Breast epithelium (tissue), 4 donors: ENCODE results near the gene SDHAF1. TPM values are rescaled to one million over a fixed set of nuclear protein-coding genes. Genes with fewer than 3 reads are reported as not detected.

Source experiments
- DNase-seq, 2 donors: peaks; one replicate each; pipeline ENCODE4 v3.0.0-alpha.2; 2019; ENCODE audit warnings: low spot score in 2 of 2
- H3K27ac ChIP-seq, 2 donors: fragments of 200-600 bp; sonication (generic) in 1 of 2; one replicate each; pipeline ENCODE4 v1.5.1; 2016 to 2019; ENCODE audit warnings: mild to moderate bottlenecking in 1 of 2
- H3K27me3 ChIP-seq, 2 donors: fragments of 200-600 bp; sonication (generic) in 1 of 2; one replicate each; pipeline versions ENCODE4 v1.5.1 to v1.6.0; 2017 to 2019; ENCODE audit warnings: control low read depth in 1 of 2, mild to moderate bottlenecking in 1 of 2
- H3K36me3 ChIP-seq: fragments of 200-600 bp; one replicate; pipeline ENCODE4 v1.5.1; 2019
- H3K4me1 ChIP-seq, 2 donors: fragments of 200-600 bp; sonication (generic); one replicate each; pipeline ENCODE4 v1.5.1; 2016 to 2019; ENCODE audit warnings: control low read depth in 1 of 2
- H3K4me3 ChIP-seq, 3 donors: fragments of 200-600 bp; sonication (generic); 1 replicate in 2 of 3; 2 replicates in 1 of 3; pipeline ENCODE4 v1.5.1; 2016 to 2019; ENCODE audit warnings: mild to moderate bottlenecking in 3 of 3, moderate library complexity in 2 of 3
- H3K9me3 ChIP-seq, 2 donors: fragments of 200-600 bp; sonication (generic) in 1 of 2; one replicate each; pipeline ENCODE4 v1.5.1; 2016 to 2019; ENCODE audit warnings: control low read depth in 1 of 2
- CTCF ChIP-seq, 3 donors: fragments of 450-650 bp; IDR thresholded peaks; one replicate each; pipeline ENCODE4 v1.5.1; 2016 to 2017; ENCODE audit warnings: antibody characterized with exemption in 3 of 3, mild to moderate bottlenecking in 3 of 3, moderate library complexity in 3 of 3
- POLR2A ChIP-seq: fragments of 450-650 bp; IDR thresholded peaks from one replicate; pipeline ENCODE4 v1.6.1; 2016; ENCODE audit warnings: antibody characterized with exemption, mild to moderate bottlenecking, moderate library complexity
- POLR2AphosphoS5 ChIP-seq, 3 donors: sonication (generic); formaldehyde crosslinking; IDR thresholded peaks; one replicate each; pipeline ENCODE4 v1.6.1; 2017; ENCODE audit warnings: antibody characterized with exemption in 3 of 3
- intact Hi-C: fragments of 100-400 bp; cut with DNase I; formaldehyde crosslinking; loops from one replicate; pipeline ENCODE4 v1.15.1; 2023; ENCODE audit warnings: low total_unique reads
- total RNA-seq, 3 donors: library from RNA; depleted of rRNA; stranded (reverse); fragments of >200 nt; gene quantifications; one replicate each; pipeline ENCODE4 v1.1.0, GENCODE V29; 2016

SDHAF1 gene
- total RNA-seq, 3 donors from 2014 or later: 47.5 to 58.8 (median 48.8) TPM

- H3K9me3 ChIP-seq: no peaks in the 10 kb centered on the region
- H3K27ac ChIP-seq: no peak overlapping the region
- H3K27me3 ChIP-seq: no peaks in the 10 kb centered on the region
- no peaks in the 10 kb centered on the region for H3K36me3 ChIP-seq
- intact Hi-C loops: no loop called here
- no peak overlapping the region for H3K4me3 ChIP-seq
- no peak for DNase-seq
- no peaks in the 10 kb centered on the region for H3K4me1 ChIP-seq
- no peak for TF ChIP-seq CTCF (IDR thresholded peaks at IDR 0.05)
- TF ChIP-seq POLR2AphosphoS5 (IDR thresholded peaks at IDR 0.05): no peak
- TF ChIP-seq POLR2A: no peak
Measured at GRCh38 chr19:36026091-36026876, 31.3 kb downstream of the SDHAF1 start.

GRCh38 chr19:36027696-36028095 is 32.7 kb downstream of the SDHAF1 start:
- intact Hi-C loops: no loop called here

GRCh38 chr19:36028313-36029041 is 33.5 kb downstream of the SDHAF1 start:
- TF ChIP-seq CTCF (IDR thresholded peaks at IDR 0.05) (no peak), POLR2AphosphoS5 (IDR thresholded peaks at IDR 0.05) (no peak), POLR2A (no peak)
- no peaks in the 10 kb centered on the region for H3K4me1 ChIP-seq
- no peak overlapping the region for H3K4me3 ChIP-seq
- no peaks in the 10 kb centered on the region for H3K27me3 ChIP-seq
- no peaks in the 10 kb centered on the region for H3K9me3 ChIP-seq
- DNase-seq: no peak
- no peaks in the 10 kb centered on the region for H3K36me3 ChIP-seq
- H3K27ac ChIP-seq: no peak overlapping the region
- intact Hi-C loops: no loop called here

More at GRCh38 chr19:36027696-36028095, 32.7 kb downstream of the SDHAF1 start:
- no peaks in the 10 kb centered on the region for H3K9me3 ChIP-seq
- no peak for DNase-seq
- no peaks in the 10 kb centered on the region for H3K4me1 ChIP-seq
- no peaks in the 10 kb centered on the region for H3K27me3 ChIP-seq
- no peak for TF ChIP-seq CTCF (IDR thresholded peaks at IDR 0.05)
- no peak for TF ChIP-seq POLR2AphosphoS5 (IDR thresholded peaks at IDR 0.05)
- no peak for TF ChIP-seq POLR2A
- H3K4me3 ChIP-seq: no peak overlapping the region
- no peaks in the 10 kb centered on the region for H3K36me3 ChIP-seq
- H3K27ac ChIP-seq: no peak overlapping the region

GRCh38 chr19:36030264-36031148 is 35.5 kb downstream of the SDHAF1 start:
- intact Hi-C loops: no loop called here
- TF ChIP-seq CTCF (IDR thresholded peaks at IDR 0.05) (no peak), POLR2AphosphoS5 (IDR thresholded peaks at IDR 0.05) (no peak), POLR2A (no peak)
- no peak overlapping the region for H3K27ac ChIP-seq

More at GRCh38 chr19:36030264-36031148, 35.5 kb downstream of the SDHAF1 start:
- H3K4me1 ChIP-seq: no peaks in the 10 kb centered on the region
- no peaks in the 10 kb centered on the region for H3K27me3 ChIP-seq
- H3K36me3 ChIP-seq: no peaks in the 10 kb centered on the region
- DNase-seq: no peak
- H3K4me3 ChIP-seq: no peak overlapping the region
- no peaks in the 10 kb centered on the region for H3K9me3 ChIP-seq
